Measurements from ENCODE around the gene TMEM47.

TMEM47 gene

DNA sequence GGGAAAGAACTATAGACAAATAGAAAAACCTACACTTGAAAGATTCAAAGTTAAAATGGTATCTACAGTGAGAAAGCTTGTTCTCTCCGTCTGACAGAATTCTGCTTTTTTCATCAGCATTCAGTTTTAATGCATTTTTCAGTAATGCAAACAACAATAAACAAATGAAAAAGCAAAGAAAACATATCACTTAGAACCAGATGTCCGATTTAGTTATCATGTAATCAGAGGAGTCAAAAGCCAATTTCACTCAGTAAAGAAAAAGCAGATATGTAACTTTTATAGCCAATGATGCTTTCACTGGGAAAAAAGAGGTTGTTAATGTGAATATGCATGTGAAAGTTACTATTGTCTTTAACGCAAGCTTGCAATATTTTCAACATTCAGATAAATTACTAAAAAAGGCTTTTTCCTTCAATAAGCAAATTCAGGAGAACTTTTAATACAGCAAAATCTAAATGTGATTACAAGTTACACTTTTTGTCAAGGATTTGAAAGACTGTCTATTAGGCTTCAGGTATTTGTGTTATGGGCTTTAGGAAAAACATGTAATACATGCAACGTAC is 70.7 kb downstream of the TMEM47 start:
- DNase-seq (ENCODE audit: low read depth in 1 of 2, low spot score in 1 of 2), result no peak

DNA sequence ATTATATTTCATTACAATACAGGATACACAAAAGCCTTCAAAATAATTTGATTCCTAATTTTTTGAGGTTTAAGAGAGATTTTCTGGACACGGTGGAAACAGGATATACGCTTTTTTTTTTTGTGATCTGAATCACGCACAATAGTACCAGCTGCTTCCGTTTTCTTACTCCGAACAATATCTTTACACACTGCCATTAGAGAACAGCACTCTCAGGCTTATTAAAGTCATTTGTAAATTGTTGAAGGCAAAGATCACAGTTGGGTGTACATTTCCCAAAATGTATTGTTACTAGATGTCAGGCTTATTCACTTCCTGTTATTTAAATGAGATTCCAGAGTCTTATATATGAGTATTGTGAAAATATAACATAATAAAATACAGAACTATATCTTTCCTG is 71.5 kb downstream of the TMEM47 start:
- no peak for DNase-seq (ENCODE audit: low read depth in 1 of 2, low spot score in 1 of 2)

DNA sequence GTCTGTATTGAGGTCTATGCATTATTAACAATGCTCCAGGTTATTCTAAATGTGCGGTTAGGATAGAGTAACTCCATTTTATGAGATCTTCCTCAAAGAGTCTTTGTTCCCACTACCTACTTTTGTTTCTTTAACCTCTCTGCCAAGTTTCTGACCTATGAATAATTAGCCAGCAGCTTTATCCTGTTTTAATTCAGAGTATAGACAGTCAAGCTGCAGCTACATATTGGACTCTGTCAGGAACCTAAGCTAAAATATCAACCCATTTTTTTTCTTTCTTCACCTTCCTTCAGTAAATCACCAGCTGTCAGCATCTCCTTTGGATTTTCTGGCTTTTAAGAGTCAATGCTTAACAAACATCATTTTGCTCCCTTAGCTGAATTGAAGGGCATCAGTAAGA is 72.3 kb downstream of the TMEM47 start:
- no peak for DNase-seq (ENCODE audit: low read depth in 1 of 2, low spot score in 1 of 2)

DNA sequence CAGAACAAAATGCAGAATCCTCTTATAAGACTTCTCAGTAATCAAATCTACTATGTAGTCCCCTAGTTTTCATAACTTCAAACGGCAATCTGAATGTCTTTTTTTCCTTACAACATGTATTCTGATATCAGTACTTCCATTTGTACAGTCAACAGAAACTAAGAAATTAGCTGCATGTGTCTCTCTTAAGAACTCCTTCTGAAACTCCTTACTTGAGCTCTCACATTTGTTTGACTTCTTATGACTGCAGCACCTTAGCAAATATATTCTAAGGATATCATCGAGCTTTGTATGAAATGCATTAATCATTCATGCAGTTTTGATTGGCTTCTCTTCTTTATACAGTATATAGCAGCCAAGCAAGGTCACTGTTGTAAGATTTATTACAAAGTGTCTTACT is 77.0 kb downstream of the TMEM47 start:
- DNase-seq (ENCODE audit: low read depth in 1 of 2, low spot score in 1 of 2), result no peak

DNA sequence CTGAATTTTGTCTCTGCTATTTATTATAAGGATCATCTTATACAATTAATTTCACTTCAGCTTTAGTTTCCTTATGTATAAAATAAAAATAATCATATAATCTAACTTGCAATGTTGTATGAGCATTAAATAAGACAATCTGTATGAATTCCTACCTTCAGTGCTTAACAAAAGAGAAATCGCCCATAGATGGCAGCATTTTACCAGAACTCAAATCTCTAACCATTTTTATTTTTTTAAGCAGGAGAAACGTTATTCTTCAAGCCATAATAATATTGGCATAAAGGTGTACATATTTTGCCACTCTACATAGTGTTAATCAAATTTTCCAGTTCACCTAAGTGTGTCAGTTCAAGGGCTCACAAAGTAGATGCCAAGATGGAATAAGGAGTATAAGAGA is 78.8 kb downstream of the TMEM47 start:
- DNase-seq (ENCODE audit: low read depth in 1 of 2, low spot score in 1 of 2), result no peak

Data from stimulated activated CD4-positive, alpha-beta T cell treated with anti-CD3 and anti-CD28 coated beads, Interleukin-15, amount 100 ng/mL, for 1 hour (primary cell).